HepG2 (cell line): ENCODE results near the gene EGLN2. TPM values are rescaled to one million over a fixed set of nuclear protein-coding genes. Genes with fewer than 3 reads are reported as not detected.

Experiments
- AHR ChIP-seq: IDR thresholded peaks from 2 replicates; pipeline ENCODE4 v1.6.1; 2018; ENCODE audit warnings: missing genetic modification reagents, missing compliant biosample characterization
- ASH2L ChIP-seq: fragments of 300-600, 200-600 bp; sonication (generic); IDR thresholded peaks from 2 replicates; pipeline ENCODE4 v1.7.0; 2017; ENCODE audit warnings: low read depth, mild to moderate bottlenecking, moderate library complexity, mixed read lengths, low read length; ENCODE audit not compliant: insufficient read length
- CHD4 ChIP-seq: fragments of 200-600 bp; sonication (generic); IDR thresholded peaks from 2 replicates; pipeline ENCODE4 v1.7.0; 2017; ENCODE audit warnings: mild to moderate bottlenecking, low read length, borderline replicate concordance
- ELF1 ChIP-seq: sonication (generic); formaldehyde crosslinking; IDR thresholded peaks from 2 replicates; pipeline ENCODE4 v1.4.0; 2020; ENCODE audit warnings: missing genetic modification reagents
- ESRRA ChIP-seq: sonication (generic); formaldehyde crosslinking; IDR thresholded peaks from 2 replicates; pipeline ENCODE4 v1.5.1; 2020; ENCODE audit warnings: mild to moderate bottlenecking, low read depth, missing genetic modification reagents
- GABPB1 ChIP-seq: IDR thresholded peaks from 2 replicates; pipeline ENCODE4 v1.6.1; 2016; ENCODE audit warnings: mild to moderate bottlenecking, missing genetic modification reagents, moderate library complexity, missing compliant biosample characterization
- KAT7 ChIP-seq: IDR thresholded peaks from 2 replicates; pipeline ENCODE4 v1.6.1; 2018; ENCODE audit warnings: borderline replicate concordance, missing compliant biosample characterization
- KMT2A ChIP-seq: sonication (generic); formaldehyde crosslinking; IDR thresholded peaks from 2 replicates; pipeline ENCODE4 v1.4.0; 2020; ENCODE audit warnings: missing genetic modification reagents
- LCORL ChIP-seq, 2 experiments: fragments of 450-650 bp in 1 of 2; sonication (generic) in 1 of 2; formaldehyde crosslinking in 1 of 2; IDR thresholded peaks; 2 replicates each; pipeline versions ENCODE4 v1.5.0 to v1.6.1; 2017 to 2020; ENCODE audit warnings: antibody characterized with exemption in 1 of 2, missing genetic modification reagents in 1 of 2
- NFKB2 ChIP-seq: sonication (generic); formaldehyde crosslinking; IDR thresholded peaks from 2 replicates; pipeline ENCODE4 v1.4.0; 2020; ENCODE audit warnings: missing genetic modification reagents, borderline replicate concordance
- NR2F6 ChIP-seq, 2 experiments: IDR thresholded peaks; 2 replicates each; pipeline ENCODE4 v1.6.1; 2016; ENCODE audit warnings: antibody characterized with exemption in 1 of 2, mild to moderate bottlenecking in 1 of 2
- PAX8 ChIP-seq: sonication (generic); formaldehyde crosslinking; IDR thresholded peaks from 2 replicates; pipeline ENCODE4 v1.8.0; 2022; ENCODE audit warnings: mild to moderate bottlenecking, missing genetic modification reagents, borderline replicate concordance
- PHF21A ChIP-seq: sonication (generic); formaldehyde crosslinking; IDR thresholded peaks from 2 replicates; pipeline ENCODE4 v1.5.0; 2020; ENCODE audit warnings: mild to moderate bottlenecking, missing genetic modification reagents
- SMAD1 ChIP-seq: sonication (generic); formaldehyde crosslinking; IDR thresholded peaks from 2 replicates; pipeline ENCODE4 v1.4.0; 2020; ENCODE audit warnings: missing genetic modification reagents, low read depth, mild to moderate bottlenecking, borderline replicate concordance
- SP140L ChIP-seq: sonication (generic); formaldehyde crosslinking; IDR thresholded peaks from 2 replicates; pipeline ENCODE4 v1.4.0; 2020; ENCODE audit warnings: missing genetic modification reagents, borderline replicate concordance
- STAG1 ChIP-seq: sonication (generic); formaldehyde crosslinking; IDR thresholded peaks from 2 replicates; pipeline ENCODE4 v1.4.0; 2020; ENCODE audit warnings: missing genetic modification reagents
- TEAD2 ChIP-seq: sonication (generic); formaldehyde crosslinking; IDR thresholded peaks from 2 replicates; pipeline ENCODE4 v1.9.0; 2021; ENCODE audit warnings: missing genetic modification reagents
- TFDP1 ChIP-seq: IDR thresholded peaks from 2 replicates; pipeline ENCODE4 v1.6.1; 2016; ENCODE audit warnings: missing compliant biosample characterization, missing genetic modification reagents, borderline replicate concordance
- ZMAT3 ChIP-seq: sonication (generic); formaldehyde crosslinking; conservative IDR thresholded peaks from 2 replicates; pipeline ENCODE4 v1.7.0; 2021; ENCODE audit warnings: missing genetic modification reagents
- ZNF33B ChIP-seq: sonication (generic); formaldehyde crosslinking; IDR thresholded peaks from 2 replicates; pipeline ENCODE4 v1.5.1; 2020; ENCODE audit warnings: mild to moderate bottlenecking, missing genetic modification reagents
- ZNF343 ChIP-seq: sonication (generic); formaldehyde crosslinking; IDR thresholded peaks from 2 replicates; pipeline ENCODE4 v1.4.0; 2020; ENCODE audit warnings: mild to moderate bottlenecking, missing genetic modification reagents
- ZNF605 ChIP-seq: sonication (generic); formaldehyde crosslinking; IDR thresholded peaks from 2 replicates; pipeline ENCODE4 v1.8.0; 2022; ENCODE audit warnings: mild to moderate bottlenecking, missing genetic modification reagents
- ZNF619 ChIP-seq: sonication (generic); formaldehyde crosslinking; IDR thresholded peaks from 2 replicates; pipeline ENCODE4 v1.4.0; 2020; ENCODE audit warnings: mild to moderate bottlenecking, missing genetic modification reagents
- ZSCAN20 ChIP-seq: sonication (generic); formaldehyde crosslinking; IDR thresholded peaks from 2 replicates; pipeline ENCODE4 v1.4.0; 2020; ENCODE audit warnings: missing genetic modification reagents, mild to moderate bottlenecking, borderline replicate concordance
- polyA plus RNA-seq, 8 experiments: library from polyadenylated mRNA; depleted of rRNA in 3 of 8; stranded (reverse) in 7 of 8; unstranded in 1 of 8; fragments of >200 nt; fragmentation: Illumina TruSeq in 4 of 8; extraction: Trizol in 4 of 8; gene quantifications; 2 replicates each; pipeline versions ENCODE4 v1.2.1 to v1.2.3, GENCODE V29; 2011 to 2016; ENCODE audit warnings: low read depth in 4 of 8, missing spikeins in 1 of 8, mixed read lengths in 1 of 8; ENCODE audit not compliant: insufficient read depth in 1 of 8
- total RNA-seq, 5 experiments: library from RNA; depleted of rRNA; stranded (reverse); fragments of >200 nt; fragmentation: Illumina TruSeq; extraction: Trizol; gene quantifications; 2 replicates each; pipeline ENCODE4 v1.2.3, GENCODE V29; 2016; ENCODE audit warnings: low read depth in 1 of 5
- TF ChIP-seq, protein P1 (sequence below): sonication (generic); formaldehyde crosslinking; IDR thresholded peaks from 2 replicates; pipeline ENCODE4 v1.5.1; 2020; ENCODE audit warnings: missing genetic modification reagents, mild to moderate bottlenecking, borderline replicate concordance

EGLN2 gene
- total and polyA plus RNA-seq, 2 of the 13 experiments (the other 11 are each of a cell fraction or from before 2014, with no cell fraction given): 16.5 to 40.8 TPM

DNA sequence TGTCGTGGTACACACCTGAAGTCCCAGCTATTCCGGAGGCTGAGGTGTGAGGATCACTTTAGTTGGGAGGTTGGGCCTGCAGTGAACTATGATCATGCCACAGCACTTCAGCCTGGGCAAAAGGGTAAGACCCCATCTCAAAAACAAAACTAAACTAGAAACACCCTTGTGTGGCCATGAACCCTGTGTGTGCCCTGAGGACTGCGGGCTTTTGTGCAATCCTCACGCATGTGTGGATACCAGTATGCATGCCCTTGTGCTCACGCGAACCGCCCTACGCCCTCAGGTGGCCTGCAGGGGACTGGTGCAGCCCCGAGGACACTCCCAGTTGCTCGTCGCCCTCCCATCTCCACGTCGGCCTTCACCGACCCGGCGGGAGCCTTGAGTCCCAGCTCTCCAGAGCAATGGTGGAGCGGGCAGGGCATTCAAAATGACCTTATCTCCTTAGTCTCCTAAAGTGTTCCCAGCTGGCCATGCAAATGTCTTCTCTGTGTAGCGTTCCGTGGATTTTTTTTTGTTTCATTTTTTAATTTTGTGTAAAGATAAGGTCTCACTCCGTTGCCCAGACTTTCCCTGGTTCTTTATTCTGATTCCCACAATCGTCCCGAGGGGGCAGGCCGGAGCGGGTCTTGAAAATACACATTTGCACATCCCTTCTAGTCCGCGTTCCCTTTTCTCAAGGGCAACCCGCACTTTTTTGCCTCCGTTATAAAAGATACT is 868 bp upstream of the EGLN2 start (continued):
- TF ChIP-seq NR2F6 (IDR thresholded peaks at IDR 0.05): no peak
- TF ChIP-seq NR2F6 (CRISPR knock-in tag; IDR thresholded peaks at IDR 0.05): peak; percentile 75
- TF ChIP-seq ASH2L: peak; percentile 51
- peak; percentile 29; the same call in 1 of the 2 replicates for TF ChIP-seq TEAD2
- TF ChIP-seq, protein P1, sequence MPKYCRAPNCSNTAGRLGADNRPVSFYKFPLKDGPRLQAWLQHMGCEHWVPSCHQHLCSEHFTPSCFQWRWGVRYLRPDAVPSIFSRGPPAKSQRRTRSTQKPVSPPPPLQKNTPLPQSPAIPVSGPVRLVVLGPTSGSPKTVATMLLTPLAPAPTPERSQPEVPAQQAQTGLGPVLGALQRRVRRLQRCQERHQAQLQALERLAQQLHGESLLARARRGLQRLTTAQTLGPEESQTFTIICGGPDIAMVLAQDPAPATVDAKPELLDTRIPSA (CRISPR knock-in tag): no peak
- peak; percentile 91 for TF ChIP-seq ESRRA
- TF ChIP-seq ZNF33B (CRISPR knock-in tag): no peak
- peak; percentile 89; the same call in 1 of the 2 replicates for TF ChIP-seq AHR (CRISPR knock-in tag)
- TF ChIP-seq NFKB2 (CRISPR knock-in tag): peak; percentile 77; the same call in 1 of the 2 replicates
- TF ChIP-seq CHD4: no peak
- peak; percentile 42; the same call in 1 of the 2 replicates for TF ChIP-seq GABPB1
- peak; percentile 49; the same call in 1 of the 2 replicates for TF ChIP-seq SMAD1 (CRISPR knock-in tag)
- TF ChIP-seq PHF21A (CRISPR knock-in tag): 0 out of 2 replicates have a peak, but pooled peaks have one; percentile 34
- TF ChIP-seq ZMAT3 (CRISPR knock-in tag): 0 out of 2 replicates have a peak, but pooled peaks have one; percentile 66
- TF ChIP-seq PAX8 (CRISPR knock-in tag): no peak
- TF ChIP-seq ZNF619 (CRISPR knock-in tag): 0 out of 2 replicates have a peak, but pooled peaks have one; percentile 17
- peak; percentile 31; the same call in 1 of the 2 replicates for TF ChIP-seq KAT7
- TF ChIP-seq KMT2A: 0 out of 2 replicates have a peak, but pooled peaks have one; percentile 13
- peak; percentile 87 for TF ChIP-seq TFDP1 (CRISPR knock-in tag)
- TF ChIP-seq ELF1 (CRISPR knock-in tag): no peak; the same call in 1 of the 2 replicates
- TF ChIP-seq LCORL (IDR thresholded peaks at IDR 0.05): no peak
- TF ChIP-seq LCORL (CRISPR knock-in tag; IDR thresholded peaks at IDR 0.05): peak; percentile 76; the same call in 1 of the 2 replicates
- TF ChIP-seq ZNF343 (CRISPR knock-in tag): no peak
- TF ChIP-seq ZSCAN20: peak; percentile 64; the same call in 1 of the 2 replicates
- no peak for TF ChIP-seq SP140L (CRISPR knock-in tag)
- peak; percentile 71 for TF ChIP-seq ZNF605
- TF ChIP-seq STAG1 (CRISPR knock-in tag): peak; percentile 62
